Endothelial cell (in vitro differentiated cells): ENCODE results near the gene DCUN1D1. TPM values are rescaled to one million over a fixed set of nuclear protein-coding genes. Genes with fewer than 3 reads are reported as not detected.
A peak's percentile ranks its signal among the peaks of the same experiment; 100 is the strongest.

Experiments
- DNase-seq: peaks from one replicate; pipeline ENCODE4 v3.0.0; 2021; ENCODE audit warnings: low spot score
- H3K27ac Mint-ChIP-seq: one replicate; pipeline ENCODE4 v1.8.0; 2021; ENCODE audit warnings: mixed read lengths, inconsistent platforms; ENCODE audit not compliant: unreplicated experiment
- H3K27me3 Mint-ChIP-seq: one replicate; pipeline ENCODE4 v1.8.0; 2021; ENCODE audit warnings: mild to moderate bottlenecking, moderate library complexity, mixed read lengths, inconsistent platforms; ENCODE audit not compliant: unreplicated experiment
- H3K36me3 Mint-ChIP-seq: one replicate; pipeline ENCODE4 v1.8.0; 2021; ENCODE audit warnings: mild to moderate bottlenecking, low read depth, mixed read lengths, inconsistent platforms; ENCODE audit not compliant: unreplicated experiment
- H3K4me1 Mint-ChIP-seq: one replicate; pipeline ENCODE4 v1.8.0; 2021; ENCODE audit warnings: mild to moderate bottlenecking, mixed read lengths, inconsistent platforms; ENCODE audit not compliant: unreplicated experiment
- H3K4me3 Mint-ChIP-seq: one replicate; pipeline ENCODE4 v1.8.0; 2021; ENCODE audit warnings: mild to moderate bottlenecking, mixed read lengths, inconsistent platforms; ENCODE audit not compliant: unreplicated experiment
- H3K9me3 Mint-ChIP-seq: one replicate; pipeline ENCODE4 v1.8.0; 2021; ENCODE audit warnings: mixed read lengths, inconsistent platforms; ENCODE audit not compliant: unreplicated experiment
- total RNA-seq: library from RNA; stranded (reverse); fragmentation: NEBNext Ultra II Directional; extraction: Animal tissue kit (Norgen Biotek cat#: 25700); gene quantifications from one replicate; pipeline ENCODE4 v1.2.1, GENCODE V29; 2021; ENCODE audit not compliant: unreplicated experiment
- TF ChIP-seq, protein P1 (sequence below): fragments of 200-600 bp; sonication (generic); IDR thresholded peaks from one replicate; pipeline ENCODE4 v1.5.0; 2021; ENCODE audit warnings: antibody characterized with exemption; ENCODE audit not compliant: unreplicated experiment

DCUN1D1 gene
- total RNA-seq, 1 donor from 2014 or later = 48.1 TPM

DNA sequence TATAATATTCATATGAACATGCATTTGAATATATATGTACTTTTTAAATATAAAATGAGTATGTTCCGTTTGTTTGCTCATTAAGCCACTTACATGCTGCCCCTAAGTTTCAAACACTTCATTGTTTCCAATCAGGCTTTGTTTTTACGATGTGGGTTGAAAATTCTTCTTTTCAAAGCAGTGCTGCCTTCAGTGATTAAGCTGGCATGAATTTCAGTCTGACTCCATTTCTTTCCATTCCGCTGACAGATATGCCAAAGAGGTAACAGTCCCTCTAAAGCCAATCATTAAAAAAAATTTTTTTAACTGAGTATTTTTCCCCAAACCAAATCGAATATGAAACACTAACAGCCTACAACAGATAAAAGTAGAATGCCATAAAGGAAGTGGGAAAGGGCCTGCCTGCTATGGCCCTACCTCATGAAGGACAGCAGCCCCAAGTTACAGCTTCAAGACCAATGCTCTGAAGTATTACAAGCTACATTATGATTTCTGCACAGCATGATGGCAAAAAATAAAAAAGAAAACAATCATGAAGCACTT is 40.0 kb downstream of the DCUN1D1 start:
- Mint-ChIP-seq H3K36me3 (peaks cover 10% of the 10 kb centered on the region), H3K4me1 (peaks cover 35% of the 10 kb centered on the region), H3K9me3 (no peaks in the 10 kb centered on the region), H3K27me3 (no peaks in the 10 kb centered on the region), H3K4me3 (no peak overlapping the region), H3K27ac (no peak overlapping the region)
- no peak for DNase-seq
- TF ChIP-seq, protein P1, sequence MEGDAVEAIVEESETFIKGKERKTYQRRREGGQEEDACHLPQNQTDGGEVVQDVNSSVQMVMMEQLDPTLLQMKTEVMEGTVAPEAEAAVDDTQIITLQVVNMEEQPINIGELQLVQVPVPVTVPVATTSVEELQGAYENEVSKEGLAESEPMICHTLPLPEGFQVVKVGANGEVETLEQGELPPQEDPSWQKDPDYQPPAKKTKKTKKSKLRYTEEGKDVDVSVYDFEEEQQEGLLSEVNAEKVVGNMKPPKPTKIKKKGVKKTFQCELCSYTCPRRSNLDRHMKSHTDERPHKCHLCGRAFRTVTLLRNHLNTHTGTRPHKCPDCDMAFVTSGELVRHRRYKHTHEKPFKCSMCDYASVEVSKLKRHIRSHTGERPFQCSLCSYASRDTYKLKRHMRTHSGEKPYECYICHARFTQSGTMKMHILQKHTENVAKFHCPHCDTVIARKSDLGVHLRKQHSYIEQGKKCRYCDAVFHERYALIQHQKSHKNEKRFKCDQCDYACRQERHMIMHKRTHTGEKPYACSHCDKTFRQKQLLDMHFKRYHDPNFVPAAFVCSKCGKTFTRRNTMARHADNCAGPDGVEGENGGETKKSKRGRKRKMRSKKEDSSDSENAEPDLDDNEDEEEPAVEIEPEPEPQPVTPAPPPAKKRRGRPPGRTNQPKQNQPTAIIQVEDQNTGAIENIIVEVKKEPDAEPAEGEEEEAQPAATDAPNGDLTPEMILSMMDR = no peak

DNA sequence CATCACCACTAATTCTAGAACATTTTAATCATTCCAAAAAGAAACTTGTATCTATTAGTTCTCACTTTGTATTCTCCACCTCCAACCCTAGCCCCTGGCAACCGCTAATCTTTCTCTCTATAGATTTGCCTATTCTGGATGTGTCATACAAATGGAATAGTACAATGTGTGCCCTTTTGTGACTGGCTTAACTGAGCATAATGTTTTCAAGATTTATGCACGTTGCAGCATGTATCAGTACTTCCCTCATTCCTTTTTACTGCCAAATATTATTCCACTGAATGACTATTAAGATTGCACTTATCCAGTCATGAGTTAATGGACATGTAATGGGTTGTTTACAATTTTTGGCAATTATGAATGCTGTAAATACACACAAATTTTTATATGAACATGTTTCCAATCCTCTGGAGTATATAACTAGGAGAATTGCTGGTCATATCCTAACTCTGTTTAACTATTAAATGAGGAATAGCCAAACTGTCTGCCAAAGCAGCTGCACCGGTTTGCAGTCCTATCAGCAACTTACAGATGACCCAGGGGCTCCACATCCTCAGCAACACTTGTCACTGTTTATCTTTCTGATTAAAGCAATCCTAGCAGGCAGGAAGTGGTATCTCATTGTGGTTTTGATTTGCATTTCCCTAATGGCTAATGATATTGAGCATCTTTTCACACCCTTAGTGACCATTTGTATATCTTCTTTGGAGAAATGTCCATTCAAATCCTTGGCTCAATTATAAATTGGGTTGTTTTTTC is 42.9 kb downstream of the DCUN1D1 start:
- Mint-ChIP-seq H3K27ac (no peak overlapping the region), H3K27me3 (no peaks in the 10 kb centered on the region), H3K4me1 (peaks cover 28% of the 10 kb centered on the region), H3K9me3 (no peaks in the 10 kb centered on the region), H3K36me3 (peaks cover 4% of the 10 kb centered on the region), H3K4me3 (no peak overlapping the region)
- DNase-seq = no peak
- TF ChIP-seq, protein P1 = no peak

GRCh38 chr3:182936918-182937285 is 43.4 kb downstream of the DCUN1D1 start:
- H3K36me3 Mint-ChIP-seq = peaks cover 7% of the 10 kb centered on the region
- peaks cover 28% of the 10 kb centered on the region for H3K4me1 Mint-ChIP-seq
- DNase-seq = no peak
- H3K27me3 Mint-ChIP-seq = no peaks in the 10 kb centered on the region
- no peaks in the 10 kb centered on the region for H3K9me3 Mint-ChIP-seq
- no peak overlapping the region for H3K27ac Mint-ChIP-seq
- H3K4me3 Mint-ChIP-seq = no peak overlapping the region
- TF ChIP-seq, protein P1 = no peak

DNA sequence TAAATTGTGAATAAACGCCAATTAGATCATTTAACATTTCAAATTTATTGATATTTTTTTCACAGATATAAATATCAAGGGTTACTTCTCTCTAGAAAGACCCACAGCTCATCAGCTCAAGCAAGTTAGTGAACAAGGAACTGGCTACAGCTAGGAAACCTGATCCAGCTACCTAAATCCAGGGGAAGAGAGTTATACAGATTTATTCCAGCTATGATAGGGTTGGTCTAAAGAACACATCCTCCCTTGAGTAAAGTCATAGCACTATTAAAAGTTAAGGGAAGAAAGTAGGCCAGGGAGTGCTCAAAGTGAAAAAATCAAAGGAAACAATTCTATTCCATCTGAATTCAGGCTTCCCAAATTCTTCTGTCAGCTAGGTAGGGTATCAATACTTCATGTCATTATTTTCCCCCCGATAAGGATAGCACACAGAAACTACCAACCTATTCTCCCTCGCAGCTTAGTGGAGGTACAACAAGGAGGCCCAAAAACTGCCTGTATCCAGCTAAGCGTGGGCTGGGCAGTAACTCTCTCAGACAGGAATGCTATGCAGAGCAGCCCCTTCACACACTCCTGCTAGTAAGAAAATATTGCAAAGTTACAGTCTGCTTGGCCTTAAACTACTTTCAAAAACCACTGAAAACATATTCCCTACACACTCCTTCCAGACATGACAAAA is 44.0 kb downstream of the DCUN1D1 start:
- no peak overlapping the region for H3K4me3 Mint-ChIP-seq
- DNase-seq = no peak
- peak overlapping the region; percentile 70 for H3K27ac Mint-ChIP-seq
- H3K4me1 Mint-ChIP-seq = peaks cover 28% of the 10 kb centered on the region
- no peaks in the 10 kb centered on the region for H3K9me3 Mint-ChIP-seq
- H3K27me3 Mint-ChIP-seq = no peaks in the 10 kb centered on the region
- TF ChIP-seq, protein P1 = no peak
- peaks cover 7% of the 10 kb centered on the region for H3K36me3 Mint-ChIP-seq

- H3K4me1 Mint-ChIP-seq = peaks cover 28% of the 10 kb centered on the region
- no peak overlapping the region for H3K4me3 Mint-ChIP-seq
- TF ChIP-seq, protein P1 = no peak
- H3K36me3 Mint-ChIP-seq = peaks cover 7% of the 10 kb centered on the region
- no peaks in the 10 kb centered on the region for H3K27me3 Mint-ChIP-seq
- H3K9me3 Mint-ChIP-seq = no peaks in the 10 kb centered on the region
- DNase-seq = no peak
- no peak overlapping the region for H3K27ac Mint-ChIP-seq
These were observed 44.5 kb downstream of the DCUN1D1 start for GRCh38 chr3:182935803-182936202.
